ENCODE measurements around the gene CRYBA2.

GRCh38 chr2:218961651-218962570 is 31.3 kb downstream of the CRYBA2 start:
- TF ChIP-seq POLR2A (IDR thresholded peaks at IDR 0.05) (no peak), CTCF (IDR thresholded peaks at IDR 0.05) (no peak)
